Adrenal gland (tissue), 5 donors: ENCODE measurements around the gene GSX2.

Source experiments
- POLR2A ChIP-seq, 2 donors: fragments of 450-650 bp; IDR thresholded peaks; one replicate each; pipeline ENCODE4 v1.6.1; 2017; ENCODE audit warnings: antibody characterized with exemption in 2 of 2, mild to moderate bottlenecking in 2 of 2, moderate library complexity in 1 of 2
- TF ChIP-seq, protein P1 (sequence below), 6 experiments: fragments of 450-650 bp in 4 of 6; fragments of 200-600 bp in 2 of 6; sonication (generic) in 1 of 6; IDR thresholded peaks; 1 replicate in 5 of 6; 2 replicates in 1 of 6; pipeline versions ENCODE4 v1.5.1 to v1.8.0; 2016 to 2021; ENCODE audit warnings: antibody characterized with exemption in 6 of 6, mild to moderate bottlenecking in 2 of 6, moderate library complexity in 1 of 6
- donor health status: DM: no; HTN: no; CAD: no.

GRCh38 chr4:54146139-54146538 lies 46.2 kb downstream of the GSX2 start:
- TF ChIP-seq, protein P1, sequence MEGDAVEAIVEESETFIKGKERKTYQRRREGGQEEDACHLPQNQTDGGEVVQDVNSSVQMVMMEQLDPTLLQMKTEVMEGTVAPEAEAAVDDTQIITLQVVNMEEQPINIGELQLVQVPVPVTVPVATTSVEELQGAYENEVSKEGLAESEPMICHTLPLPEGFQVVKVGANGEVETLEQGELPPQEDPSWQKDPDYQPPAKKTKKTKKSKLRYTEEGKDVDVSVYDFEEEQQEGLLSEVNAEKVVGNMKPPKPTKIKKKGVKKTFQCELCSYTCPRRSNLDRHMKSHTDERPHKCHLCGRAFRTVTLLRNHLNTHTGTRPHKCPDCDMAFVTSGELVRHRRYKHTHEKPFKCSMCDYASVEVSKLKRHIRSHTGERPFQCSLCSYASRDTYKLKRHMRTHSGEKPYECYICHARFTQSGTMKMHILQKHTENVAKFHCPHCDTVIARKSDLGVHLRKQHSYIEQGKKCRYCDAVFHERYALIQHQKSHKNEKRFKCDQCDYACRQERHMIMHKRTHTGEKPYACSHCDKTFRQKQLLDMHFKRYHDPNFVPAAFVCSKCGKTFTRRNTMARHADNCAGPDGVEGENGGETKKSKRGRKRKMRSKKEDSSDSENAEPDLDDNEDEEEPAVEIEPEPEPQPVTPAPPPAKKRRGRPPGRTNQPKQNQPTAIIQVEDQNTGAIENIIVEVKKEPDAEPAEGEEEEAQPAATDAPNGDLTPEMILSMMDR (IDR thresholded peaks at IDR 0.05) = no peak
- TF ChIP-seq POLR2A (IDR thresholded peaks at IDR 0.05) = no peak
